ENCODE measurements around the gene NPTXR. TPM values are rescaled to one million over a fixed set of nuclear protein-coding genes. Genes with fewer than 3 reads are reported as not detected.

Gene NPTXR
- total and polyA plus RNA-seq, 4 donors = 6.1 to 21.9 (median 13.9) TPM

GRCh38 chr22:38879108-38879729 lies 35.4 kb upstream of the NPTXR start:
- ATAC-seq (ENCODE audit: low FRiP score) = no peak
- Histone ChIP-seq H3K9me3 (ENCODE audit: control insufficient read depth, low read length) (no peaks in the 10 kb centered on the region), H3K36me3 (ENCODE audit: control insufficient read depth in 1 of 2, insufficient read depth in 2 of 2, low read length in 1 of 2) (no peaks in the 10 kb centered on the region), H3K4me1 (ENCODE audit: control insufficient read depth in 1 of 2, insufficient read depth in 2 of 2, low read length in 2 of 2) (peaks cover 4 to 7% of the 10 kb centered on the region in 2 donors), H3K27ac (ENCODE audit: low read depth in 1 of 2, low read length in 2 of 2) (no peak overlapping the region), H3K4me3 (ENCODE audit: low read length in 2 of 2) (no peak overlapping the region), H3K27me3 (ENCODE audit: control insufficient read depth in 1 of 2, insufficient read depth in 2 of 2, low read length in 1 of 2) (no peaks in the 10 kb centered on the region)
- WGBS, 2 donors = 61 to 69% methylated on average over 5 of the region's 5 CpGs
- no peak for DNase-seq
- intact Hi-C loops (cut with DNase I) = loop anchor here (2.0 to 10.0 kb wide), 2 partner anchors 46 to 436 kb away; partner anchors contain the start of gene RPL3 (in 2 of the 2)

GRCh38 chr22:38878001-38878400 lies 34.2 kb upstream of the NPTXR start:
- intact Hi-C loops (cut with DNase I) = loop anchor here (2.0 to 10.0 kb wide), 2 partner anchors 47 to 437 kb away; partner anchors contain the start of gene RPL3 (in 2 of the 2)
- DNase-seq = no peak
- Histone ChIP-seq H3K4me1 (ENCODE audit: control insufficient read depth in 1 of 2, insufficient read depth in 2 of 2, low read length in 2 of 2) (peaks cover 4 to 7% of the 10 kb centered on the region in 2 donors), H3K36me3 (ENCODE audit: control insufficient read depth in 1 of 2, insufficient read depth in 2 of 2, low read length in 1 of 2) (no peaks in the 10 kb centered on the region), H3K4me3 (ENCODE audit: low read length in 2 of 2) (no peak overlapping the region), H3K27me3 (ENCODE audit: control insufficient read depth in 1 of 2, insufficient read depth in 2 of 2, low read length in 1 of 2) (no peaks in the 10 kb centered on the region), H3K27ac (ENCODE audit: low read depth in 1 of 2, low read length in 2 of 2) (no peak overlapping the region), H3K9me3 (ENCODE audit: control insufficient read depth, low read length) (no peaks in the 10 kb centered on the region)
- no peak for ATAC-seq (ENCODE audit: low FRiP score)
- WGBS, 2 donors = 91% methylated on average over 4 of the region's 4 CpGs

GRCh38 chr22:38874529-38875222 lies 30.8 kb upstream of the NPTXR start:
- ATAC-seq (ENCODE audit: low FRiP score) = no peak
- no peak overlapping the region for H3K27ac ChIP-seq (ENCODE audit: low read depth in 1 of 2, low read length in 2 of 2)
- H3K9me3 ChIP-seq (ENCODE audit: control insufficient read depth, low read length) = no peaks in the 10 kb centered on the region
- H3K27me3 ChIP-seq (ENCODE audit: control insufficient read depth in 1 of 2, insufficient read depth in 2 of 2, low read length in 1 of 2) = no peaks in the 10 kb centered on the region
- H3K36me3 ChIP-seq (ENCODE audit: control insufficient read depth in 1 of 2, insufficient read depth in 2 of 2, low read length in 1 of 2) = no peaks in the 10 kb centered on the region
- intact Hi-C loops (cut with DNase I) = loop anchor here (5.0 to 10.0 kb wide), 4 partner anchors 53 to 440 kb away; partner anchors contain the start of gene RPL3 (in 2 of the 2)
- no peaks in the 10 kb centered on the region for H3K4me1 ChIP-seq (ENCODE audit: control insufficient read depth in 1 of 2, insufficient read depth in 2 of 2, low read length in 2 of 2)
- no peak overlapping the region for H3K4me3 ChIP-seq (ENCODE audit: low read length in 2 of 2)
- no peak for DNase-seq
- 92 to 94% methylated on average over 13 of the region's 13 CpGs for WGBS, 2 donors

GRCh38 chr22:38873469-38874411 lies 29.9 kb upstream of the NPTXR start:
- 74 to 78% methylated on average over 9 of the region's 9 CpGs for WGBS, 2 donors

GRCh38 chr22:38872831-38873248 lies 29.0 kb upstream of the NPTXR start:
- intact Hi-C loops (cut with DNase I) = loop anchor here (5.0 to 10.0 kb wide), 4 partner anchors 54 to 442 kb away; partner anchors contain the start of gene RPL3 (in 2 of the 2)
- peak; percentile 82 to 88 for DNase-seq
- ATAC-seq (ENCODE audit: low FRiP score) = peak; percentile 80
- no peaks in the 10 kb centered on the region for H3K4me1 ChIP-seq (ENCODE audit: control insufficient read depth in 1 of 2, insufficient read depth in 2 of 2, low read length in 2 of 2)
- peak overlapping the region; percentile 68 to 90 for H3K4me3 ChIP-seq (ENCODE audit: low read length in 2 of 2)
- H3K27ac ChIP-seq (ENCODE audit: low read depth in 1 of 2, low read length in 2 of 2) = peak overlapping the region; percentile 36 to 92
- no peaks in the 10 kb centered on the region for H3K36me3 ChIP-seq (ENCODE audit: control insufficient read depth in 1 of 2, insufficient read depth in 2 of 2, low read length in 1 of 2)
- H3K27me3 ChIP-seq (ENCODE audit: control insufficient read depth in 1 of 2, insufficient read depth in 2 of 2, low read length in 1 of 2) = no peaks in the 10 kb centered on the region
- 0 to 1% methylated on average over 35 to 37 of the region's 37 CpGs for WGBS, 2 donors
- H3K9me3 ChIP-seq (ENCODE audit: control insufficient read depth, low read length) = no peaks in the 10 kb centered on the region

More at GRCh38 chr22:38873469-38874411, 29.9 kb upstream of the NPTXR start:
- intact Hi-C loops (cut with DNase I) = loop anchor here (5.0 to 10.0 kb wide), 4 partner anchors 54 to 441 kb away; partner anchors contain the start of gene RPL3 (in 2 of the 2)
- no peaks in the 10 kb centered on the region for H3K27me3 ChIP-seq (ENCODE audit: control insufficient read depth in 1 of 2, insufficient read depth in 2 of 2, low read length in 1 of 2)
- DNase-seq (peak in 1 of 2 donors; percentile 32), ATAC-seq (ENCODE audit: low FRiP score) (no peak)
- no peaks in the 10 kb centered on the region for H3K9me3 ChIP-seq (ENCODE audit: control insufficient read depth, low read length)
- no peaks in the 10 kb centered on the region for H3K36me3 ChIP-seq (ENCODE audit: control insufficient read depth in 1 of 2, insufficient read depth in 2 of 2, low read length in 1 of 2)
- H3K27ac ChIP-seq (ENCODE audit: low read depth in 1 of 2, low read length in 2 of 2) = peak overlapping the region in 1 of 2 donors; percentile 22
- H3K4me1 ChIP-seq (ENCODE audit: control insufficient read depth in 1 of 2, insufficient read depth in 2 of 2, low read length in 2 of 2) = no peaks in the 10 kb centered on the region
- H3K4me3 ChIP-seq (ENCODE audit: low read length in 2 of 2) = peak overlapping the region in 1 of 2 donors; percentile 68

GRCh38 chr22:38872172-38872830 lies 28.5 kb upstream of the NPTXR start, which contains the start of gene CBX6:
CBX6 (minus strand) TSS chr22:38872216; CDS start chr22:38872190, 26 bp downstream.
- intact Hi-C loops (cut with DNase I) = loop anchor here (5.0 to 10.0 kb wide), 4 partner anchors 55 to 442 kb away; partner anchors contain the start of gene RPL3 (in 2 of the 2)
- no peaks in the 10 kb centered on the region for H3K9me3 ChIP-seq (ENCODE audit: control insufficient read depth, low read length)
- no peaks in the 10 kb centered on the region for H3K27me3 ChIP-seq (ENCODE audit: control insufficient read depth in 1 of 2, insufficient read depth in 2 of 2, low read length in 1 of 2)
- ATAC-seq (ENCODE audit: low FRiP score) = peak; percentile 92
- no peaks in the 10 kb centered on the region for H3K36me3 ChIP-seq (ENCODE audit: control insufficient read depth in 1 of 2, insufficient read depth in 2 of 2, low read length in 1 of 2)
- peak within 1 kb of the TSS; percentile 50 to 92 for H3K27ac ChIP-seq (ENCODE audit: low read depth in 1 of 2, low read length in 2 of 2)
- peak; percentile 97 to 99 for DNase-seq
- H3K4me1 ChIP-seq (ENCODE audit: control insufficient read depth in 1 of 2, insufficient read depth in 2 of 2, low read length in 2 of 2) = no peaks in the 10 kb centered on the region
- peak within 1 kb of the TSS; percentile 91 to 94 for H3K4me3 ChIP-seq (ENCODE audit: low read length in 2 of 2)
- WGBS, 2 donors = 0 to 1% methylated on average over 53 to 73 of the region's 73 CpGs

- DNase-seq = peak in 1 of 2 donors; percentile 82
- no peaks in the 10 kb centered on the region for H3K36me3 ChIP-seq (ENCODE audit: control insufficient read depth in 1 of 2, insufficient read depth in 2 of 2, low read length in 1 of 2)
- WGBS, 2 donors = 0 to 1% methylated on average over 35 to 77 of the region's 77 CpGs
- no peaks in the 10 kb centered on the region for H3K27me3 ChIP-seq (ENCODE audit: control insufficient read depth in 1 of 2, insufficient read depth in 2 of 2, low read length in 1 of 2)
- H3K4me1 ChIP-seq (ENCODE audit: control insufficient read depth in 1 of 2, insufficient read depth in 2 of 2, low read length in 2 of 2) = no peaks in the 10 kb centered on the region
- H3K27ac ChIP-seq (ENCODE audit: low read depth in 1 of 2, low read length in 2 of 2) = peak overlapping the region; percentile 22 to 50
- peak overlapping the region; percentile 91 to 94 for H3K4me3 ChIP-seq (ENCODE audit: low read length in 2 of 2)
- intact Hi-C loops (cut with DNase I) = loop anchor here (2.0 to 10.0 kb wide), 6 partner anchors 55 to 443 kb away; partner anchors contain the start of gene RPL3 (in 2 of the 2)
- H3K9me3 ChIP-seq (ENCODE audit: control insufficient read depth, low read length) = no peaks in the 10 kb centered on the region
- no peak for ATAC-seq (ENCODE audit: low FRiP score)
These were observed 27.7 kb upstream of the NPTXR start for GRCh38 chr22:38871360-38872171.
